HepG2 (cell line): ENCODE data around the gene RANBP2. TPM values are rescaled to one million over a fixed set of nuclear protein-coding genes. Genes with fewer than 3 reads are reported as not detected.

Experiments
- AKAP8 ChIP-seq: sonication (generic); formaldehyde crosslinking; IDR thresholded peaks from 2 replicates; pipeline ENCODE4 v1.5.1; 2020; ENCODE audit warnings: mild to moderate bottlenecking, missing genetic modification reagents
- GABPB1 ChIP-seq: IDR thresholded peaks from 2 replicates; pipeline ENCODE4 v1.6.1; 2016; ENCODE audit warnings: mild to moderate bottlenecking, missing genetic modification reagents, moderate library complexity, missing compliant biosample characterization
- SMYD3 ChIP-seq: sonication (generic); formaldehyde crosslinking; IDR thresholded peaks from 2 replicates; pipeline ENCODE4 v1.8.1; 2023; ENCODE audit warnings: mild to moderate bottlenecking, missing genetic modification reagents
- THAP11 ChIP-seq: IDR thresholded peaks from 2 replicates; pipeline ENCODE4 v1.6.1; 2016; ENCODE audit warnings: missing biosample characterization, missing genetic modification reagents
- ZNF589 ChIP-seq: sonication (generic); formaldehyde crosslinking; conservative IDR thresholded peaks from 2 replicates; pipeline ENCODE4 v1.8.0; 2022; ENCODE audit warnings: mild to moderate bottlenecking, moderate library complexity, missing genetic modification reagents
- ZNF790 ChIP-seq: sonication (generic); formaldehyde crosslinking; IDR thresholded peaks from 2 replicates; pipeline ENCODE4 v1.8.0; 2022; ENCODE audit warnings: missing genetic modification reagents, mild to moderate bottlenecking, borderline replicate concordance
- polyA plus RNA-seq, 8 experiments: library from polyadenylated mRNA; depleted of rRNA in 3 of 8; stranded (reverse) in 7 of 8; unstranded in 1 of 8; fragments of >200 nt; fragmentation: Illumina TruSeq in 4 of 8; extraction: Trizol in 4 of 8; gene quantifications; 2 replicates each; pipeline versions ENCODE4 v1.2.1 to v1.2.3, GENCODE V29; 2011 to 2016; ENCODE audit warnings: low read depth in 4 of 8, missing spikeins in 1 of 8, mixed read lengths in 1 of 8; ENCODE audit not compliant: insufficient read depth in 1 of 8
- total RNA-seq, 5 experiments: library from RNA; depleted of rRNA; stranded (reverse); fragments of >200 nt; fragmentation: Illumina TruSeq; extraction: Trizol; gene quantifications; 2 replicates each; pipeline ENCODE4 v1.2.3, GENCODE V29; 2016; ENCODE audit warnings: low read depth in 1 of 5
- TF ChIP-seq, protein P1 (sequence below): fragments of 450-650 bp; IDR thresholded peaks from 2 replicates; pipeline ENCODE4 v1.6.1; 2017; ENCODE audit warnings: mild to moderate bottlenecking
- TF ChIP-seq, protein P2 (sequence below): sonication (generic); formaldehyde crosslinking; IDR thresholded peaks from 2 replicates; pipeline ENCODE4 v1.4.0; 2020; ENCODE audit warnings: missing genetic modification reagents
- TF ChIP-seq, protein P3 (sequence below): sonication (generic); formaldehyde crosslinking; IDR thresholded peaks from 2 replicates; pipeline ENCODE4 v1.4.0; 2020; ENCODE audit warnings: missing genetic modification reagents
- TF ChIP-seq, protein P4 (sequence below): sonication (generic); formaldehyde crosslinking; IDR thresholded peaks from 2 replicates; pipeline ENCODE4 v1.4.0; 2020; ENCODE audit warnings: missing genetic modification reagents, low read depth, mild to moderate bottlenecking, borderline replicate concordance
- TF ChIP-seq, protein P5 (sequence below): sonication (generic); formaldehyde crosslinking; conservative IDR thresholded peaks from 2 replicates; pipeline ENCODE4 v1.4.0; 2020; ENCODE audit warnings: missing genetic modification reagents
- TF ChIP-seq, protein P6 (sequence below): sonication (generic); formaldehyde crosslinking; IDR thresholded peaks from 2 replicates; pipeline ENCODE4 v1.4.0; 2020; ENCODE audit warnings: missing genetic modification reagents, borderline replicate concordance
- TF ChIP-seq, protein P7 (sequence below): sonication (generic); formaldehyde crosslinking; conservative IDR thresholded peaks from 2 replicates; pipeline ENCODE4 v1.8.0; 2022; ENCODE audit warnings: missing genetic modification reagents

RANBP2 gene
- total and polyA plus RNA-seq, 2 of the 13 experiments (the other 11 are each of a cell fraction or from before 2014, with no cell fraction given) = 12.2 to 87.0 TPM

DNA sequence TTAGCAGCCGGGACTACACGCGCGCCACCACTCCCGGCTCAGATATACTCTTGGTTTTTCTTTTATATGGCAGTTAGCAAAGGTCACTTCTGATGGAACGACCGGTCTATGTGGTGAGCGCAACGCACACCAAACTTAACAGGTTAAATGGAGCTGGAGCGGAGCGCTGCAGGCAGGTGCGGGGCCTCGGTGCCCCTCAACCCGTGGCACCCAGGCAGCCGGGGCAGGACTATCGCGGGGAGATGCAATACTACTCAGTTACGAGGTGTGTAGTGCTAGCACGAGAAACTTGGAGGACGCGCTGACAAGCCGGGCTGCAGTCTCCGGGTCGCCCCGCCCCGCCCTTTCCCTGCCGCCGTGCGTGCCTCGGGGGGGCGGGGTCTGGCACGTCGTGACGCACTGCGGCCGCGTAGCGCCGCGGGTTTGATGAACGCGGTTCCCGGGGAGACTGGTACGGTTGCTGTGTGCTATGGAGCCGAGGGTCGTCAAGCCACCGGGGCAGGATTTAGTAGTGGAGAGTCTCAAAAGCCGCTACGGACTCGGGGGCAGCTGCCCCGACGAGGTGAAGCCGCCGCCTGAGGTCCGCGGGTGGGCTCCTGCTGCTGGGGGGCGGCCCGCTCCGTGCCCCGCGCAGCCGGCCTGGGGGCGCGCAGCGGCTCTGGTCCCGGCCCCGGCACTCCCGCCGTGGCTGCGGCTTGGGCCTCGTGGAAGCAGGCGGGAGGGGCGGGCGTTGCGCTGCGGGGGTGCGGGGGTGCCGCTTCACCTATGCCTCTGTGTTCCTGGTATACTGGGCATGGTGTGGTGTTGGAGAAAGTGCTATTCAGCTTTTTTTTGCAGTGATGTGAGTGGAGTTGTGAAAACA, 67.3 kb downstream of the RANBP2 start, which contains the start of gene CCDC138 (continued):
- TF ChIP-seq, protein P1, sequence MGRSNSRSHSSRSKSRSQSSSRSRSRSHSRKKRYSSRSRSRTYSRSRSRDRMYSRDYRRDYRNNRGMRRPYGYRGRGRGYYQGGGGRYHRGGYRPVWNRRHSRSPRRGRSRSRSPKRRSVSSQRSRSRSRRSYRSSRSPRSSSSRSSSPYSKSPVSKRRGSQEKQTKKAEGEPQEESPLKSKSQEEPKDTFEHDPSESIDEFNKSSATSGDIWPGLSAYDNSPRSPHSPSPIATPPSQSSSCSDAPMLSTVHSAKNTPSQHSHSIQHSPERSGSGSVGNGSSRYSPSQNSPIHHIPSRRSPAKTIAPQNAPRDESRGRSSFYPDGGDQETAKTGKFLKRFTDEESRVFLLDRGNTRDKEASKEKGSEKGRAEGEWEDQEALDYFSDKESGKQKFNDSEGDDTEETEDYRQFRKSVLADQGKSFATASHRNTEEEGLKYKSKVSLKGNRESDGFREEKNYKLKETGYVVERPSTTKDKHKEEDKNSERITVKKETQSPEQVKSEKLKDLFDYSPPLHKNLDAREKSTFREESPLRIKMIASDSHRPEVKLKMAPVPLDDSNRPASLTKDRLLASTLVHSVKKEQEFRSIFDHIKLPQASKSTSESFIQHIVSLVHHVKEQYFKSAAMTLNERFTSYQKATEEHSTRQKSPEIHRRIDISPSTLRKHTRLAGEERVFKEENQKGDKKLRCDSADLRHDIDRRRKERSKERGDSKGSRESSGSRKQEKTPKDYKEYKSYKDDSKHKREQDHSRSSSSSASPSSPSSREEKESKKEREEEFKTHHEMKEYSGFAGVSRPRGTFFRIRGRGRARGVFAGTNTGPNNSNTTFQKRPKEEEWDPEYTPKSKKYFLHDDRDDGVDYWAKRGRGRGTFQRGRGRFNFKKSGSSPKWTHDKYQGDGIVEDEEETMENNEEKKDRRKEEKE = no peak
- TF ChIP-seq, protein P2, sequence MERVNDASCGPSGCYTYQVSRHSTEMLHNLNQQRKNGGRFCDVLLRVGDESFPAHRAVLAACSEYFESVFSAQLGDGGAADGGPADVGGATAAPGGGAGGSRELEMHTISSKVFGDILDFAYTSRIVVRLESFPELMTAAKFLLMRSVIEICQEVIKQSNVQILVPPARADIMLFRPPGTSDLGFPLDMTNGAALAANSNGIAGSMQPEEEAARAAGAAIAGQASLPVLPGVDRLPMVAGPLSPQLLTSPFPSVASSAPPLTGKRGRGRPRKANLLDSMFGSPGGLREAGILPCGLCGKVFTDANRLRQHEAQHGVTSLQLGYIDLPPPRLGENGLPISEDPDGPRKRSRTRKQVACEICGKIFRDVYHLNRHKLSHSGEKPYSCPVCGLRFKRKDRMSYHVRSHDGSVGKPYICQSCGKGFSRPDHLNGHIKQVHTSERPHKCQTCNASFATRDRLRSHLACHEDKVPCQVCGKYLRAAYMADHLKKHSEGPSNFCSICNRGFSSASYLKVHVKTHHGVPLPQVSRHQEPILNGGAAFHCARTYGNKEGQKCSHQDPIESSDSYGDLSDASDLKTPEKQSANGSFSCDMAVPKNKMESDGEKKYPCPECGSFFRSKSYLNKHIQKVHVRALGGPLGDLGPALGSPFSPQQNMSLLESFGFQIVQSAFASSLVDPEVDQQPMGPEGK (CRISPR knock-in tag) = peak; percentile 77; the same call in 1 of the 2 replicates
- TF ChIP-seq, protein P3, sequence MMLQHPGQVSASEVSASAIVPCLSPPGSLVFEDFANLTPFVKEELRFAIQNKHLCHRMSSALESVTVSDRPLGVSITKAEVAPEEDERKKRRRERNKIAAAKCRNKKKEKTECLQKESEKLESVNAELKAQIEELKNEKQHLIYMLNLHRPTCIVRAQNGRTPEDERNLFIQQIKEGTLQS = peak; percentile 56; the same call in 1 of the 2 replicates
- TF ChIP-seq, protein P4, sequence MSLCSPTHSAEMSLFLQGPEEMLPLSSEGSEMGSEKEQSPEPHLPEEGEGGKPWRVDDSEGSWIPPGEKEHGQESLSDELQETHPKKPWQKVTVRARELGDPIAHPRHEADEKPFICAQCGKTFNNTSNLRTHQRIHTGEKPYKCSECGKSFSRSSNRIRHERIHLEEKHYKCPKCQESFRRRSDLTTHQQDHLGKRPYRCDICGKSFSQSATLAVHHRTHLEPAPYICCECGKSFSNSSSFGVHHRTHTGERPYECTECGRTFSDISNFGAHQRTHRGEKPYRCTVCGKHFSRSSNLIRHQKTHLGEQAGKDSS (CRISPR knock-in tag) = no peak
- TF ChIP-seq SMYD3 = peak; percentile 80; the same call in 1 of the 2 replicates
- TF ChIP-seq, protein P5, sequence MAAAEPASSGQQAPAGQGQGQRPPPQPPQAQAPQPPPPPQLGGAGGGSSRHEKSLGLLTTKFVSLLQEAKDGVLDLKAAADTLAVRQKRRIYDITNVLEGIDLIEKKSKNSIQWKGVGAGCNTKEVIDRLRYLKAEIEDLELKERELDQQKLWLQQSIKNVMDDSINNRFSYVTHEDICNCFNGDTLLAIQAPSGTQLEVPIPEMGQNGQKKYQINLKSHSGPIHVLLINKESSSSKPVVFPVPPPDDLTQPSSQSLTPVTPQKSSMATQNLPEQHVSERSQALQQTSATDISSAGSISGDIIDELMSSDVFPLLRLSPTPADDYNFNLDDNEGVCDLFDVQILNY (CRISPR knock-in tag) = peak; percentile 85
- TF ChIP-seq, protein P6, sequence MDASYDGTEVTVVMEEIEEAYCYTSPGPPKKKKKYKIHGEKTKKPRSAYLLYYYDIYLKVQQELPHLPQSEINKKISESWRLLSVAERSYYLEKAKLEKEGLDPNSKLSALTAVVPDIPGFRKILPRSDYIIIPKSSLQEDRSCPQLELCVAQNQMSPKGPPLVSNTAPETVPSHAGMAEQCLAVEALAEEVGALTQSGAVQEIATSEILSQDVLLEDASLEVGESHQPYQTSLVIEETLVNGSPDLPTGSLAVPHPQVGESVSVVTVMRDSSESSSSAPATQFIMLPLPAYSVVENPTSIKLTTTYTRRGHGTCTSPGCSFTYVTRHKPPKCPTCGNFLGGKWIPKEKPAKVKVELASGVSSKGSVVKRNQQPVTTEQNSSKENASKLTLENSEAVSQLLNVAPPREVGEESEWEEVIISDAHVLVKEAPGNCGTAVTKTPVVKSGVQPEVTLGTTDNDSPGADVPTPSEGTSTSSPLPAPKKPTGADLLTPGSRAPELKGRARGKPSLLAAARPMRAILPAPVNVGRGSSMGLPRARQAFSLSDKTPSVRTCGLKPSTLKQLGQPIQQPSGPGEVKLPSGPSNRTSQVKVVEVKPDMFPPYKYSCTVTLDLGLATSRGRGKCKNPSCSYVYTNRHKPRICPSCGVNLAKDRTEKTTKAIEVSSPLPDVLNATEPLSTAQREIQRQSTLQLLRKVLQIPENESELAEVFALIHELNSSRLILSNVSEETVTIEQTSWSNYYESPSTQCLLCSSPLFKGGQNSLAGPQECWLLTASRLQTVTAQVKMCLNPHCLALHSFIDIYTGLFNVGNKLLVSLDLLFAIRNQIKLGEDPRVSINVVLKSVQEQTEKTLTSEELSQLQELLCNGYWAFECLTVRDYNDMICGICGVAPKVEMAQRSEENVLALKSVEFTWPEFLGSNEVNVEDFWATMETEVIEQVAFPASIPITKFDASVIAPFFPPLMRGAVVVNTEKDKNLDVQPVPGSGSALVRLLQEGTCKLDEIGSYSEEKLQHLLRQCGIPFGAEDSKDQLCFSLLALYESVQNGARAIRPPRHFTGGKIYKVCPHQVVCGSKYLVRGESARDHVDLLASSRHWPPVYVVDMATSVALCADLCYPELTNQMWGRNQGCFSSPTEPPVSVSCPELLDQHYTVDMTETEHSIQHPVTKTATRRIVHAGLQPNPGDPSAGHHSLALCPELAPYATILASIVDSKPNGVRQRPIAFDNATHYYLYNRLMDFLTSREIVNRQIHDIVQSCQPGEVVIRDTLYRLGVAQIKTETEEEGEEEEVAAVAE (CRISPR knock-in tag) = peak; percentile 86
- TF ChIP-seq THAP11 = peak; percentile 82
- TF ChIP-seq, protein P7, sequence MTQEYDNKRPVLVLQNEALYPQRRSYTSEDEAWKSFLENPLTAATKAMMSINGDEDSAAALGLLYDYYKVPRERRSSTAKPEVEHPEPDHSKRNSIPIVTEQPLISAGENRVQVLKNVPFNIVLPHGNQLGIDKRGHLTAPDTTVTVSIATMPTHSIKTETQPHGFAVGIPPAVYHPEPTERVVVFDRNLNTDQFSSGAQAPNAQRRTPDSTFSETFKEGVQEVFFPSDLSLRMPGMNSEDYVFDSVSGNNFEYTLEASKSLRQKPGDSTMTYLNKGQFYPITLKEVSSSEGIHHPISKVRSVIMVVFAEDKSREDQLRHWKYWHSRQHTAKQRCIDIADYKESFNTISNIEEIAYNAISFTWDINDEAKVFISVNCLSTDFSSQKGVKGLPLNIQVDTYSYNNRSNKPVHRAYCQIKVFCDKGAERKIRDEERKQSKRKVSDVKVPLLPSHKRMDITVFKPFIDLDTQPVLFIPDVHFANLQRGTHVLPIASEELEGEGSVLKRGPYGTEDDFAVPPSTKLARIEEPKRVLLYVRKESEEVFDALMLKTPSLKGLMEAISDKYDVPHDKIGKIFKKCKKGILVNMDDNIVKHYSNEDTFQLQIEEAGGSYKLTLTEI = no peak
- peak; percentile 75; the same call in 1 of the 2 replicates for TF ChIP-seq ZNF589
- peak; percentile 91 for TF ChIP-seq AKAP8 (CRISPR knock-in tag)
- TF ChIP-seq ZNF790 = peak; percentile 81; the same call in 1 of the 2 replicates
- TF ChIP-seq GABPB1 (CRISPR knock-in tag) = peak; percentile 83
